Esophagus muscularis mucosa (tissue), 4 donors: ENCODE measurements around the gene FAM151B.

ENCODE experiments used
- CTCF ChIP-seq, 3 experiments: fragments of 200-600 bp in 2 of 3; fragments of 450-650 bp in 1 of 3; sonication (generic) in 2 of 3; IDR thresholded peaks; one replicate each; pipeline ENCODE4 v1.5.1; 2017 to 2019; ENCODE audit warnings: antibody characterized with exemption in 3 of 3, mild to moderate bottlenecking in 2 of 3, moderate library complexity in 1 of 3
- EP300 ChIP-seq: sonication (generic); formaldehyde crosslinking; IDR thresholded peaks from one replicate; pipeline ENCODE4 v1.6.1; 2017; ENCODE audit warnings: antibody characterized with exemption
- POLR2A ChIP-seq: fragments of 450-650 bp; IDR thresholded peaks from one replicate; pipeline ENCODE4 v1.6.1; 2017; ENCODE audit warnings: antibody characterized with exemption, moderate library complexity, mild to moderate bottlenecking, low read depth
- POLR2AphosphoS5 ChIP-seq, 2 donors: sonication (generic); formaldehyde crosslinking; IDR thresholded peaks; one replicate each; pipeline ENCODE4 v1.6.1; 2017; ENCODE audit warnings: antibody characterized with exemption in 2 of 2

GRCh38 chr5:80492741-80493140 is 4.8 kb downstream of the FAM151B start:
- TF ChIP-seq POLR2AphosphoS5 (IDR thresholded peaks at IDR 0.05) (no peak), POLR2A (no peak), CTCF (IDR thresholded peaks at IDR 0.05) (no peak), EP300 (no peak)
